ENCODE data around the gene RNPEPL1. TPM values are rescaled to one million over a fixed set of nuclear protein-coding genes. Genes with fewer than 3 reads are reported as not detected.
A peak's percentile ranks its signal among the peaks of the same experiment; 100 is the strongest.

Gene RNPEPL1
- total RNA-seq, 2 experiments from 2014 or later, result 110 to 113 TPM

DNA sequence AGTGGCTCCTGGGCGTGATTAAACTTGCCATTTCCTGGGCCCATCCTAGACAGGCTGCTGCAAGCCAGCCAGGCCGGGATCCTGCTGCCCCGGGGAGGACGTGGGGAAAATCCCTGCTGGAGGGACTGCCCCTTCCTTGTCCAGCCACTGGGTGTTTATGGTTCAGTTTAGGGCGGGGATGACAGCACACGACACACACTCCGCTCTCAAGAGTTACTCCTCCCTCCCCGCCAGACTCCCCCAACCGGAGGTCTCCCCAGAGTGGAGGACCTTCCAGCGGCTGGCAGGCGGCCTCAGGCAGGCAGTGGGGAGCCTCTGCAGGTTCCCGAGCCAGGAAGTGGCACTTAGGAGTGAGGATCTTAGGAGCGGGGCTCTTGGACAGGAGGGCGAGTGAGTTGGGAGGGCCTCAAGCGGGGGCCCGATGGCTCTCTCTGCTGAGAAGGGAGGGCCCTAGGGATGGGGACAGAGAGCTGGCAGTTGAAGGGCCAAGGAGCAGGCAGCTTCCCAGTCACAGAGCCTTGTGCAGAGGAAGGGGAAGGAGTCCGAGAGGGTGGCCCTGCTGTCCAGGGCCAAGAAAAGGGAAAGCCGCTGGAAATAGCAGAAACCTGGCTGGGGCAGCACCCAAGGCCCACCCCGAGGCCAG lies 51.3 kb downstream of the RNPEPL1 start:
- peaks cover 44% of the 10 kb centered on the region for H3K36me3 Mint-ChIP-seq (ENCODE audit: low read depth)
- DNase-seq, result no peak
- peak overlapping the region; percentile 58 for H3K27ac Mint-ChIP-seq
- H3K9me3 Mint-ChIP-seq (ENCODE audit: insufficient read depth), result peaks cover 22% of the 10 kb centered on the region
- CTCF ChIA-PET, result interaction anchor here (0.6 kb wide), 2 partner anchors 10 to 44 kb away, joined by 3 read pairs; no protein-coding TSS in a partner anchor
- H3K4me1 Mint-ChIP-seq (ENCODE audit: low read depth), result peaks cover 81% of the 10 kb centered on the region
- no peak for ATAC-seq
- POLR2A ChIA-PET, result interaction anchor here (3.7 kb wide), 1 partner anchor 54 kb away, joined by 24 read pairs; no protein-coding TSS in a partner anchor
- H3K4me3 Mint-ChIP-seq, result no peak overlapping the region
- H3K27me3 Mint-ChIP-seq (ENCODE audit: low read depth), result no peaks in the 10 kb centered on the region

GRCh38 chr2:240620149-240620731 lies 52.0 kb downstream of the RNPEPL1 start:
- no peaks in the 10 kb centered on the region for H3K27me3 Mint-ChIP-seq (ENCODE audit: low read depth)
- H3K36me3 Mint-ChIP-seq (ENCODE audit: low read depth), result peaks cover 47% of the 10 kb centered on the region
- peaks cover 22% of the 10 kb centered on the region for H3K9me3 Mint-ChIP-seq (ENCODE audit: insufficient read depth)
- H3K4me1 Mint-ChIP-seq (ENCODE audit: low read depth), result peaks cover 82% of the 10 kb centered on the region
- ATAC-seq (no peak), DNase-seq (no peak)
- CTCF ChIA-PET, result interaction anchor here (0.6 to 2.3 kb wide), 2 partner anchors 11 to 106 kb away, joined by 3 to 10 read pairs; no protein-coding TSS in a partner anchor
- POLR2A ChIA-PET, result interaction anchor here (1.2 to 3.7 kb wide), 4 partner anchors 34 to 59 kb away, joined by 3 to 24 read pairs (median 8); partner anchors contain the start of gene CAPN10
- no peak overlapping the region for H3K4me3 Mint-ChIP-seq
- no peak overlapping the region for H3K27ac Mint-ChIP-seq

- H3K4me1 Mint-ChIP-seq (ENCODE audit: low read depth), result peaks cover 82% of the 10 kb centered on the region
- no peaks in the 10 kb centered on the region for H3K27me3 Mint-ChIP-seq (ENCODE audit: low read depth)
- DNase-seq, result no peak
- H3K9me3 Mint-ChIP-seq (ENCODE audit: insufficient read depth), result peaks cover 22% of the 10 kb centered on the region
- peak overlapping the region; percentile 99 for H3K27ac Mint-ChIP-seq
- peaks cover 44% of the 10 kb centered on the region for H3K36me3 Mint-ChIP-seq (ENCODE audit: low read depth)
- CTCF ChIA-PET, result interaction anchor here (1.2 to 2.7 kb wide), 5 partner anchors 8 to 107 kb away, joined by 4 to 25 read pairs (median 10); partner anchors contain the start of gene CAPN10
- H3K4me3 Mint-ChIP-seq, result no peak overlapping the region
- no peak for ATAC-seq
- POLR2A ChIA-PET, result interaction anchor here (0.7 to 3.7 kb wide), 6 partner anchors 10 to 69 kb away, joined by 3 to 24 read pairs (median 4); partner anchors contain the start of gene CAPN10
Measured at GRCh38 chr2:240620859-240621258, 52.6 kb downstream of the RNPEPL1 start.

DNA sequence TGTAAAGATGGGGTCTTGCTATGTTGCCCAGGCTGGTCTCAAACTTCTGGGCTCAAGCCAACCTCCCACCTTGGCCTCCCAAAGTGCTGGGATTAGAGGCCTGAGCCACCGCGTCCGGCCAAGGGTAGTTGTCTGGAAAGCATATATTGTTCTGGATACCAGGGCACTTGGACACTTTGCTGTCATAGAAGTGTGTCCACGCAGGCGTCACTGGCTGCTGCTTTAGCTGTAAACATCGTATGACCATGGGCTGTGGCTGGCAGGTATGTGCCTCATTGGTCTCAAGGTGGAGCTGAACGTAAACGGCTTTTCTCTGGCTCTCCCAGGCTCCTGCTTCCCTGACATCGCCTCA lies 53.8 kb downstream of the RNPEPL1 start:
- Mint-ChIP-seq H3K27me3 (ENCODE audit: low read depth) (no peaks in the 10 kb centered on the region), H3K9me3 (ENCODE audit: insufficient read depth) (peaks cover 14% of the 10 kb centered on the region), H3K4me1 (ENCODE audit: low read depth) (peaks cover 82% of the 10 kb centered on the region), H3K4me3 (peak overlapping the region; percentile 65), H3K36me3 (ENCODE audit: low read depth) (peaks cover 39% of the 10 kb centered on the region), H3K27ac (peak overlapping the region; percentile 99)
- DNase-seq (no peak), ATAC-seq (no peak)
- CTCF ChIA-PET, result interaction anchor here (0.9 to 2.7 kb wide), 11 partner anchors 9 to 199 kb away, joined by 3 to 25 read pairs (median 4); partner anchors contain the start of gene CAPN10
- POLR2A ChIA-PET, result interaction anchor here (0.7 to 3.7 kb wide), 11 partner anchors 9 to 1331 kb away, joined by 3 to 24 read pairs (median 4); partner anchors contain the start of gene RNPEPL1

DNA sequence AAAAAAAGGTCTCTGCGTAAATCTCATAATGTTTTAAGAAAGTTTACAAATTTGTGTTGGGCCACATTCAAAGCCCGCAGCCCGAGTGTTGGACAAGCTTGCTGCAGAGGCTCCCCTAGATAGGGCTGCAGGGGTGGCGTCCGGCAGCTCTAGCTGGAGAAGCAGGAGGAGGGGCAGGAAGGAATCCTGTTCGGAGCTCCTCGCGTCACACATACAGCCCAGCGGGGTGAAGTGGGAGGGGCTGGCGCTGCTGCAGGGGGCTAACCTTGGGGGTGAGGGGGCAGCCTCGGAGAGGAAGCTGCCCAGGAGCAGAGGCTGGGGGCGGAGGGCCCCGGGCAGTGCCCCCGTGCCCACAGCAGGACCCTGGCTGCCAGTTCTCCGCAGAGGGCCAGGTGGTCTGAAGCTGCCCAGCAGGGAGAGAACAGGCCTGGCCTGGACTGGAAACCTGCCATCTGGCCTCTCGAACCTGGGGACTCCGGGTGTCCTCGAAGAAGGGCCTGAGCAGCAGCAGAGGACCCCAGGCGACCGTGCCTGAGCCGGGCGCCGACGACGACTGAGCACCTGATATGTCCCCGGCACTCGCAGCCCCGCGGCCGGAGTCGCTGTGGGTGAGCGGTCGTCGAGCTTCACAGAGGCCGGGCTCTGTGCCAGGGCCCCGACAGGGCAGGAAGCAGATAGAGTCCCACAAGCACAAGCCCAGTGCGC lies 54.4 kb downstream of the RNPEPL1 start:
- Mint-ChIP-seq H3K27ac (peak overlapping the region; percentile 99), H3K27me3 (ENCODE audit: low read depth) (no peaks in the 10 kb centered on the region), H3K4me3 (peak overlapping the region; percentile 65), H3K36me3 (ENCODE audit: low read depth) (peaks cover 36% of the 10 kb centered on the region), H3K9me3 (ENCODE audit: insufficient read depth) (peaks cover 11% of the 10 kb centered on the region), H3K4me1 (ENCODE audit: low read depth) (peaks cover 87% of the 10 kb centered on the region)
- ATAC-seq (no peak), DNase-seq (peak; percentile 44)
- ChIA-PET POLR2A (interaction anchor here (0.8 to 3.7 kb wide), 7 partner anchors 10 to 62 kb away, joined by 3 to 24 read pairs (median 7); partner anchors contain the start of gene RNPEPL1), CTCF (interaction anchor here (1.3 to 2.7 kb wide), 9 partner anchors 10 to 199 kb away, joined by 3 to 25 read pairs (median 9); partner anchors contain the start of gene CAPN10)

- H3K27me3 Mint-ChIP-seq (ENCODE audit: low read depth), result no peaks in the 10 kb centered on the region
- peaks cover 3% of the 10 kb centered on the region for H3K9me3 Mint-ChIP-seq (ENCODE audit: insufficient read depth)
- DNase-seq (no peak), ATAC-seq (no peak)
- peak overlapping the region; percentile 92 for H3K27ac Mint-ChIP-seq
- POLR2A ChIA-PET, result no interaction called here
- H3K4me3 Mint-ChIP-seq, result no peak overlapping the region
- peaks cover 87% of the 10 kb centered on the region for H3K4me1 Mint-ChIP-seq (ENCODE audit: low read depth)
- CTCF ChIA-PET, result interaction anchor here (1.5 to 2.7 kb wide), 3 partner anchors 11 to 63 kb away, joined by 4 to 25 read pairs (median 22); no protein-coding TSS in a partner anchor
- peaks cover 33% of the 10 kb centered on the region for H3K36me3 Mint-ChIP-seq (ENCODE audit: low read depth)
Measured at GRCh38 chr2:240623531-240624010, 55.3 kb downstream of the RNPEPL1 start.

GRCh38 chr2:240624011-240624949 lies 56.0 kb downstream of the RNPEPL1 start:
- peak overlapping the region; percentile 93 for H3K27ac Mint-ChIP-seq
- ATAC-seq, result peak; percentile 4
- ChIA-PET POLR2A (interaction anchor here (0.7 to 1.5 kb wide), 4 partner anchors 12 to 478 kb away, joined by 3 to 9 read pairs (median 5); partner anchors contain the start of genes CAPN10, MTERF4 and RNPEPL1), CTCF (interaction anchor here (1.0 to 1.9 kb wide), 4 partner anchors 11 to 58 kb away, joined by 4 to 12 read pairs (median 4); no protein-coding TSS in a partner anchor)
- H3K4me3 Mint-ChIP-seq, result peak overlapping the region; percentile 78
- no peaks in the 10 kb centered on the region for H3K9me3 Mint-ChIP-seq (ENCODE audit: insufficient read depth)
- no peaks in the 10 kb centered on the region for H3K27me3 Mint-ChIP-seq (ENCODE audit: low read depth)
- peaks cover 26% of the 10 kb centered on the region for H3K36me3 Mint-ChIP-seq (ENCODE audit: low read depth)
- H3K4me1 Mint-ChIP-seq (ENCODE audit: low read depth), result peaks cover 80% of the 10 kb centered on the region
- DNase-seq, result no peak

- peak; percentile 89 for DNase-seq
- no peaks in the 10 kb centered on the region for H3K27me3 Mint-ChIP-seq (ENCODE audit: low read depth)
Measured at GRCh38 chr2:240624950-240625621, 56.8 kb downstream of the RNPEPL1 start, which contains the start of gene GPR35. TSS of gene GPR35 (plus strand) at chr2:240625480. CDS start at chr2:240629953, 4,473 bp downstream.

GRCh38 chr2:240626531-240627300 lies 58.4 kb downstream of the RNPEPL1 start:
- Mint-ChIP-seq H3K4me3 (peak overlapping the region; percentile 73), H3K4me1 (ENCODE audit: low read depth) (peaks cover 59% of the 10 kb centered on the region), H3K36me3 (ENCODE audit: low read depth) (peaks cover 35% of the 10 kb centered on the region), H3K27ac (peak overlapping the region; percentile 95), H3K27me3 (ENCODE audit: low read depth) (no peaks in the 10 kb centered on the region), H3K9me3 (ENCODE audit: insufficient read depth) (no peaks in the 10 kb centered on the region)
- ATAC-seq (peak; percentile 26), DNase-seq (peak; percentile 68)
- POLR2A ChIA-PET, result interaction anchor here (1.6 to 1.9 kb wide), 2 partner anchors 40 to 61 kb away, joined by 8 read pairs; partner anchors contain the start of gene CAPN10
- CTCF ChIA-PET, result interaction anchor here (1.0 to 1.5 kb wide), 3 partner anchors 31 to 113 kb away, joined by 4 to 5 read pairs (median 5); no protein-coding TSS in a partner anchor

More at GRCh38 chr2:240624950-240625621, 56.8 kb downstream of the RNPEPL1 start, which contains the start of gene GPR35:
- ATAC-seq, result peak; percentile 60
- peak within 1 kb of the TSS; percentile 95 for H3K27ac Mint-ChIP-seq
- no peaks in the 10 kb centered on the region for H3K9me3 Mint-ChIP-seq (ENCODE audit: insufficient read depth)
- H3K4me3 Mint-ChIP-seq, result peak within 1 kb of the TSS; percentile 78
- peaks cover 29% of the 10 kb centered on the region for H3K36me3 Mint-ChIP-seq (ENCODE audit: low read depth)
- CTCF ChIA-PET, result interaction anchor here (1.0 to 1.9 kb wide), 4 partner anchors 12 to 59 kb away, joined by 4 to 12 read pairs (median 4); no protein-coding TSS in a partner anchor
- H3K4me1 Mint-ChIP-seq (ENCODE audit: low read depth), result peaks cover 73% of the 10 kb centered on the region
- POLR2A ChIA-PET, result interaction anchor here (0.7 to 1.5 kb wide), 4 partner anchors 12 to 477 kb away, joined by 3 to 9 read pairs (median 5); partner anchors contain the start of genes CAPN10, MTERF4 and RNPEPL1

Data from activated CD8-positive, alpha-beta T cell treated with anti-CD3 and anti-CD28 coated beads, Interleukin-2, amount 10 ng/mL, durations not matched to agents 7 days and 5 days (primary cell).